Neutrophil (primary cell): ENCODE measurements around the gene RTL5.

Experiments used
- H3K27ac ChIP-seq: fragments of 200-600 bp; sonication (generic); 2 replicates; pipeline ENCODE4 v1.5.1; 2016; ENCODE audit warnings: mild to moderate bottlenecking, moderate library complexity
- H3K27me3 ChIP-seq: fragments of 200-600 bp; sonication (generic); 2 replicates; pipeline ENCODE4 v1.6.0; 2016; ENCODE audit warnings: mild to moderate bottlenecking
- H3K36me3 ChIP-seq: fragments of 200-600 bp; sonication (generic); 2 replicates; pipeline ENCODE4 v1.5.1; 2017
- H3K4me1 ChIP-seq, 2 experiments: fragments of 200-600 bp in 1 of 2; sonication (generic) in 1 of 2; 1 replicate in 1 of 2; 2 replicates in 1 of 2; pipeline versions ENCODE4 v1.5.1 to v1.6.1; 2013 to 2016; ENCODE audit warnings: low read depth in 1 of 2, low read length in 1 of 2, mild to moderate bottlenecking in 1 of 2, moderate library complexity in 1 of 2; ENCODE audit not compliant: control insufficient read depth in 1 of 2, insufficient read depth in 1 of 2
- H3K4me3 ChIP-seq, 2 experiments: fragments of 200-600 bp in 1 of 2; sonication (generic) in 1 of 2; 1 replicate in 1 of 2; 2 replicates in 1 of 2; pipeline ENCODE4 v1.5.1; 2013 to 2016; ENCODE audit warnings: low read depth in 1 of 2, low read length in 1 of 2, mild to moderate bottlenecking in 1 of 2, moderate library complexity in 1 of 2
- H3K9me3 ChIP-seq: fragments of 200-600 bp; sonication (generic); 2 replicates; pipeline ENCODE4 v1.5.1; 2016
- TF ChIP-seq, protein P1 (sequence below): fragments of 200-600 bp; sonication (generic); IDR thresholded peaks from 2 replicates; pipeline ENCODE4 v1.5.1; 2016; ENCODE audit warnings: antibody characterized with exemption

The RTL5 gene

DNA sequence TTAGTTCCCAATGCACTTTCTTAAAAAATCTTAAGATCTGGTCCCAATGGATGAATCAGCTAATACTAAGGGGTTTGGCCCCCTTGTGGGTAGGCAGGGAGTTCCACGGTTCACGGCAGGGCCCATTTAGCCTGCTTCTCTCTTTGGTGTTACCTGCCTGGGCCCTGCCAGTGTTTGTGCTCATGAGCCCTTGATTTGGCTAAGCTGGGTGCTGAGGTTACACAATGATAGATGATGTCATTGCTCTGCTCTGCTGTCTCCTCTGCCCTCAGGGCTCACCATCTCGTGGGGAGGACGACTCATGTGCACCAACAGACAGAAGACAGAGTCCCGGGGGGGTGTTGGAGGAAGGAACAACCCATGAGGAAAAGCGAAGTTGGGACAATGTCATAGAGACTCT, 24.4 kb downstream of the RTL5 start:
- H3K27ac ChIP-seq, result peak overlapping the region; percentile 98
- H3K36me3 ChIP-seq, result no peaks in the 10 kb centered on the region
- H3K4me1 ChIP-seq, result peaks cover 88 to 92% of the 10 kb centered on the region in 2 experiments
- no peaks in the 10 kb centered on the region for H3K27me3 ChIP-seq
- H3K4me3 ChIP-seq, result peak overlapping the region; percentile 31 to 35
- H3K9me3 ChIP-seq, result no peaks in the 10 kb centered on the region
- TF ChIP-seq, protein P1, sequence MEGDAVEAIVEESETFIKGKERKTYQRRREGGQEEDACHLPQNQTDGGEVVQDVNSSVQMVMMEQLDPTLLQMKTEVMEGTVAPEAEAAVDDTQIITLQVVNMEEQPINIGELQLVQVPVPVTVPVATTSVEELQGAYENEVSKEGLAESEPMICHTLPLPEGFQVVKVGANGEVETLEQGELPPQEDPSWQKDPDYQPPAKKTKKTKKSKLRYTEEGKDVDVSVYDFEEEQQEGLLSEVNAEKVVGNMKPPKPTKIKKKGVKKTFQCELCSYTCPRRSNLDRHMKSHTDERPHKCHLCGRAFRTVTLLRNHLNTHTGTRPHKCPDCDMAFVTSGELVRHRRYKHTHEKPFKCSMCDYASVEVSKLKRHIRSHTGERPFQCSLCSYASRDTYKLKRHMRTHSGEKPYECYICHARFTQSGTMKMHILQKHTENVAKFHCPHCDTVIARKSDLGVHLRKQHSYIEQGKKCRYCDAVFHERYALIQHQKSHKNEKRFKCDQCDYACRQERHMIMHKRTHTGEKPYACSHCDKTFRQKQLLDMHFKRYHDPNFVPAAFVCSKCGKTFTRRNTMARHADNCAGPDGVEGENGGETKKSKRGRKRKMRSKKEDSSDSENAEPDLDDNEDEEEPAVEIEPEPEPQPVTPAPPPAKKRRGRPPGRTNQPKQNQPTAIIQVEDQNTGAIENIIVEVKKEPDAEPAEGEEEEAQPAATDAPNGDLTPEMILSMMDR, result peak; percentile 48

DNA sequence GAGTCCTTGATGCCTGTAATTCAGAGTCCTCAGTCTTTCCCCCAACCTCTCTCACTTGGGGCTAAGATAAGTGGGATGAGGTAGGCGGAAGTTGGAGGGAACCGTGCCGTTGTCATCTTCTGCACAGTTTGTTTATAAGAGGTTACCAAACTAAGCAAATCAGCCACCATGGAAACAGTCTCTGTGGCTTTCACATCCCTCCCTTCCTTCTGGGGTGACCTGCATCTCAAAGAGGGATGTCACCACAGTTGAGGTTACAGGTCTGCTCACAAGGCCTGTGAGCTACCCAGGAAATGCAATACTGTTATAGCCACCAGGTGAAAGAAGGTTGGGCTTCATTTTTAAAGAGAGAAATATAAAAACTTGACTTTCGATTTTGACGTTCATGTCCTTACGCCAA, 26.3 kb downstream of the RTL5 start:
- no peaks in the 10 kb centered on the region for H3K9me3 ChIP-seq
- no peaks in the 10 kb centered on the region for H3K36me3 ChIP-seq
- H3K4me1 ChIP-seq, result peaks cover 81 to 96% of the 10 kb centered on the region in 2 experiments
- TF ChIP-seq, protein P1, result peak; percentile 79
- peak overlapping the region; percentile 72 to 90 for H3K4me3 ChIP-seq
- H3K27me3 ChIP-seq, result no peaks in the 10 kb centered on the region
- H3K27ac ChIP-seq, result peak overlapping the region; percentile 98

DNA sequence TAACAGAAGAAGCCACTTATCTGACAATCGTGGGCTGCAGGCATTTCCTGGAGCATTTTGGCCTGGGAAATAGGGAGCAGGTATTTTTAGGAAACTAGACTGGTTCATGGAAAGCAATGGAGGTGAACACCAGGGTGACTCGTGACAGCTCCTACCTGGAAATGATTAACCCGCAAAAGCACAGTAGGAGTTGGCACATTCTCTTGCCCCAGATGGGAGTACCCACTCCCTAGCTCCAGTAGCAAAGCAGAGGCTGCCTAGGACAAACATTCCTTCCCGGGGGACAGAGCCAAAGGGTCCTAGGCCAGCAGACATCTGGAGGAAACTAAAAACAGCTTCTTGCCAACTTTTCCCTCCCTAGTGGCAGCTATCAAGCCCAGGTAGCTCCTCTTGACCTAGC, 29.0 kb downstream of the RTL5 start:
- no peaks in the 10 kb centered on the region for H3K9me3 ChIP-seq
- no peaks in the 10 kb centered on the region for H3K36me3 ChIP-seq
- peak overlapping the region; percentile 72 to 90 for H3K4me3 ChIP-seq
- no peaks in the 10 kb centered on the region for H3K27me3 ChIP-seq
- peaks cover 77 to 93% of the 10 kb centered on the region in 2 experiments for H3K4me1 ChIP-seq
- peak overlapping the region; percentile 98 for H3K27ac ChIP-seq
- TF ChIP-seq, protein P1, result no peak

DNA sequence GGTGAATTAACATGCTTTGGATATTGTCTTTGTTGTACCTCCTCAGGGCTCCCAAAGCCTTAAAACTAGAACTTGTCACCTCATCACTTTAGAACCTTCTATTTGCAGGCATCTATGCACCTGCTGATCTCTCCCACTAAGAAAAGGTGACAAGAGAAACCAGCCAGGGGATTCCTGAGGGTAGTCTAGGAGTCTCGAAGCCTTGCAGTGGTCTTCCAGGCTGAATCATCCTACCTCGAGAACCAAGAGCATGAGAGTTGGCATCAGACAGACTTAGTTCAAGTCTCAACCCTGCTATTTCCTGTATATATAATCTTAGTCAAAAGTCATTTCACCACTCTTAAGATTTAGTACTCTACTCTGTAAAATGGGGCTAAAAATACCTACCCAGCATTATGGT, 29.6 kb downstream of the RTL5 start:
- Histone ChIP-seq H3K27ac (peak overlapping the region; percentile 98), H3K4me1 (peaks cover 77 to 93% of the 10 kb centered on the region in 2 experiments), H3K9me3 (no peaks in the 10 kb centered on the region), H3K36me3 (no peaks in the 10 kb centered on the region), H3K4me3 (peak overlapping the region; percentile 72 to 90), H3K27me3 (no peaks in the 10 kb centered on the region)
- TF ChIP-seq, protein P1, result no peak

DNA sequence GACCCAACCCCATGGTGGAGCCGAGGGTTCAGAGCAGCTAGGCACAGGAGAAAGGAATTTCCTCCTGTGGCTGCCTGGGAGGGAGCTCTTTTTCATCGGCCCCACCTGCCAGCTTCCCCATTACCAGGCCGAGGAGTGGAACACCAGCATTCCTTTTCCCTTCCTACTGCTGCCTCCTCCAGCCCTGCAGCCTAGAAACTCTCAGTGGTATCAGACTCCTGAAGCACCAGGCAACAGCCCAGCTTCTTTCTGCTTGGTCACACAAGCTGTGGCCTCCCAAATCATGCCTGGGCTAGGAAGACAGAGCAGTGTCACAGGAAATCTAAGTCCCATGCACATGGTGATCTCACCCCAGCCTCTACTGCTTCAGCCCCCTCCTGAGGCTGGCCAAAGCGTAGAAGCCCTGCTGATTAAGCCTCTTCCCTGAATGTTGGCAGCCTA, 30.1 kb downstream of the RTL5 start:
- peak overlapping the region; percentile 98 for H3K27ac ChIP-seq
- H3K4me1 ChIP-seq, result peaks cover 77 to 97% of the 10 kb centered on the region in 2 experiments
- no peaks in the 10 kb centered on the region for H3K36me3 ChIP-seq
- TF ChIP-seq, protein P1, result no peak
- no peaks in the 10 kb centered on the region for H3K9me3 ChIP-seq
- H3K27me3 ChIP-seq, result no peaks in the 10 kb centered on the region
- peak overlapping the region; percentile 72 to 90 for H3K4me3 ChIP-seq
